MM.1S (cell line): ENCODE data around the gene BMX.

Experiments
- DNase-seq: peaks from one replicate; pipeline ENCODE4 v3.0.0-alpha.2; 2015
- H2AFZ ChIP-seq: fragments of 300-600 bp; sonication (generic); 2 replicates; pipeline ENCODE4 v1.6.0; 2016; ENCODE audit warnings: antibody characterized with exemption, low read length
- H3F3A ChIP-seq: fragments of 300-600 bp; sonication (generic); 2 replicates; pipeline ENCODE4 v1.6.1; 2016; ENCODE audit warnings: mild to moderate bottlenecking, antibody characterized with exemption, low read length, moderate library complexity, mixed read lengths; ENCODE audit not compliant: insufficient read depth
- H3K27ac ChIP-seq: fragments of 300-600 bp; sonication (generic); 2 replicates; pipeline ENCODE4 v1.5.1; 2016; ENCODE audit warnings: mild to moderate bottlenecking, low read length
- H3K27me3 ChIP-seq: fragments of 300-600 bp; sonication (generic); replicated peaks from 2 replicates; pipeline ENCODE4 v1.6.0; 2016; ENCODE audit warnings: low read length; ENCODE audit not compliant: insufficient read depth
- H3K36me3 ChIP-seq: fragments of 300-600 bp; sonication (generic); replicated peaks from 2 replicates; pipeline ENCODE4 v1.6.1; 2016; ENCODE audit warnings: mild to moderate bottlenecking, low read length, mixed read lengths; ENCODE audit not compliant: insufficient read depth
- H3K4me1 ChIP-seq: fragments of 300-600 bp; sonication (generic); 2 replicates; pipeline ENCODE4 v1.6.1; 2016; ENCODE audit warnings: low read length, mixed read lengths
- H3K4me2 ChIP-seq: fragments of 300-600 bp; sonication (generic); 2 replicates; pipeline ENCODE4 v1.6.0; 2016; ENCODE audit warnings: low read depth, low read length
- H3K4me3 ChIP-seq: fragments of 300-600 bp; sonication (generic); 2 replicates; pipeline ENCODE4 v1.5.1; 2016; ENCODE audit warnings: low read length, mixed read lengths
- H3K79me2 ChIP-seq: fragments of 300-600 bp; sonication (generic); 2 replicates; pipeline ENCODE4 v1.6.1; 2016; ENCODE audit warnings: mixed run types, low read length, mixed read lengths
- H3K9ac ChIP-seq: fragments of 300-600 bp; sonication (generic); 2 replicates; pipeline ENCODE4 v1.6.1; 2016; ENCODE audit warnings: low read length, mixed read lengths
- H3K9me2 ChIP-seq: fragments of 300-600 bp; sonication (generic); replicated peaks from 2 replicates; pipeline ENCODE4 v1.6.1; 2016; ENCODE audit warnings: mild to moderate bottlenecking, low read length, mixed read lengths; ENCODE audit not compliant: insufficient read depth
- H3K9me3 ChIP-seq: fragments of 300-600 bp; sonication (generic); replicated peaks from 2 replicates; pipeline ENCODE4 v1.6.1; 2016; ENCODE audit warnings: mild to moderate bottlenecking, low read length, mixed read lengths; ENCODE audit not compliant: insufficient read depth
- H4K20me1 ChIP-seq: fragments of 300-600 bp; sonication (generic); 2 replicates; pipeline ENCODE4 v1.6.1; 2016; ENCODE audit warnings: mild to moderate bottlenecking, low read length, moderate library complexity, mixed read lengths; ENCODE audit not compliant: insufficient read depth
- CTCF ChIP-seq: fragments of 300-600 bp; sonication (generic); IDR thresholded peaks from 2 replicates; pipeline ENCODE4 v1.5.1; 2016; ENCODE audit warnings: antibody characterized with exemption, low read length, mixed read lengths
- EZH2 ChIP-seq: fragments of 300-600 bp; sonication (generic); optimal IDR thresholded peaks from 2 replicates; pipeline ENCODE3; 2017; ENCODE audit warnings: low read depth, mild to moderate bottlenecking, antibody characterized with exemption, low read length, mixed read lengths
- EZH2phosphoT487 ChIP-seq: fragments of 300-600 bp; sonication (generic); IDR thresholded peaks from 2 replicates; pipeline ENCODE4 v1.6.1; 2018; ENCODE audit warnings: antibody characterized with exemption, low read length

BMX gene

GRCh38 chrX:15492469-15492868, 8.1 kb upstream of the BMX start:
- DNase-seq = no peak
- Histone ChIP-seq H3K27me3 (no peaks in the 10 kb centered on the region), H3K36me3 (no peaks in the 10 kb centered on the region), H3K4me2 (peak overlapping the region; percentile 63), H3K9me2 (no peaks in the 10 kb centered on the region), H3K4me1 (peaks cover 4% of the 10 kb centered on the region; the same call in 1 of the 2 replicates), H3K27ac (peak overlapping the region; percentile 50; the same call in 1 of the 2 replicates), H3K9me3 (no peaks in the 10 kb centered on the region), H3F3A (no peaks in the 10 kb centered on the region), H3K79me2 (no peaks in the 10 kb centered on the region), H4K20me1 (no peaks in the 10 kb centered on the region), H3K9ac (peak overlapping the region; percentile 66), H3K4me3 (peak overlapping the region; percentile 69), H2AFZ (peak overlapping the region; percentile 40)
- TF ChIP-seq CTCF (no peak), EZH2 (no peak), EZH2phosphoT487 (no peak)

GRCh38 chrX:15493118-15493962, 7.3 kb upstream of the BMX start, which contains the start of gene PIR:
Gene PIR (minus strand): TSS chrX:15493333. CDS start chrX:15491257, 2,076 bp downstream.
- Histone ChIP-seq H3K36me3 (no peaks in the 10 kb centered on the region), H3K4me3 (peak within 1 kb of the TSS; percentile 69), H2AFZ (peak within 1 kb of the TSS; percentile 82), H3K4me1 (peaks cover 4% of the 10 kb centered on the region; the same call in 1 of the 2 replicates), H3K79me2 (no peaks in the 10 kb centered on the region), H3K9me3 (no peaks in the 10 kb centered on the region), H3K9ac (peak within 1 kb of the TSS; percentile 66), H3K4me2 (peak within 1 kb of the TSS; percentile 71), H3K9me2 (no peaks in the 10 kb centered on the region), H4K20me1 (no peaks in the 10 kb centered on the region), H3F3A (no peaks in the 10 kb centered on the region), H3K27ac (peak within 1 kb of the TSS; percentile 50; the same call in 1 of the 2 replicates), H3K27me3 (no peaks in the 10 kb centered on the region)
- TF ChIP-seq CTCF = peak; percentile 53
- no peak for TF ChIP-seq EZH2
- TF ChIP-seq EZH2phosphoT487 = no peak
- DNase-seq = peak; percentile 85

GRCh38 chrX:15495801-15496200, 4.8 kb upstream of the BMX start:
- Histone ChIP-seq H3K27ac (no peak overlapping the region), H3K9ac (no peak overlapping the region), H3K9me2 (no peaks in the 10 kb centered on the region), H3K4me2 (no peak overlapping the region), H3K79me2 (no peaks in the 10 kb centered on the region), H3K4me3 (no peak overlapping the region), H3K27me3 (no peaks in the 10 kb centered on the region), H3K4me1 (peaks cover 4% of the 10 kb centered on the region; the same call in 1 of the 2 replicates), H4K20me1 (no peaks in the 10 kb centered on the region), H3K36me3 (no peaks in the 10 kb centered on the region), H2AFZ (no peak overlapping the region), H3K9me3 (no peaks in the 10 kb centered on the region), H3F3A (no peaks in the 10 kb centered on the region)
- TF ChIP-seq EZH2 = no peak
- no peak for TF ChIP-seq CTCF
- no peak for TF ChIP-seq EZH2phosphoT487
- DNase-seq = no peak
